ENCODE measurements around the gene E2F3.

The E2F3 gene

GRCh38 chr6:20402342-20403069 is 827 bp downstream of the E2F3 start:
- peak in 1 of 2 donors; percentile 31 for DNase-seq (ENCODE audit: low read depth in 2 of 2)

GRCh38 chr6:20403070-20403765 is 1.5 kb downstream of the E2F3 start:
- DNase-seq (ENCODE audit: low read depth in 2 of 2): peak; percentile 85 to 86

- peak; percentile 59 to 60 for DNase-seq (ENCODE audit: low read depth in 2 of 2)
These were observed 2.3 kb downstream of the E2F3 start for GRCh38 chr6:20403766-20404640.

GRCh38 chr6:20404641-20405032 is 3.0 kb downstream of the E2F3 start:
- DNase-seq (ENCODE audit: low read depth in 2 of 2): peak; percentile 35 to 52

GRCh38 chr6:20408851-20409250 is 7.2 kb downstream of the E2F3 start:
- no peak for DNase-seq (ENCODE audit: low read depth in 2 of 2)

GRCh38 chr6:20409427-20409971 is 7.8 kb downstream of the E2F3 start:
- DNase-seq (ENCODE audit: low read depth in 2 of 2): no peak

- no peak for DNase-seq (ENCODE audit: low read depth in 2 of 2)
These were observed 9.9 kb downstream of the E2F3 start for GRCh38 chr6:20411544-20411943.

- no peak for DNase-seq (ENCODE audit: low read depth in 2 of 2)
These were observed 10.4 kb downstream of the E2F3 start for GRCh38 chr6:20411953-20412681.

- no peak for DNase-seq (ENCODE audit: low read depth in 2 of 2)
These were observed 11.0 kb downstream of the E2F3 start for GRCh38 chr6:20412682-20413073.

GRCh38 chr6:20413826-20414225 is 12.1 kb downstream of the E2F3 start:
- no peak for DNase-seq (ENCODE audit: low read depth in 2 of 2)

- DNase-seq (ENCODE audit: low read depth in 2 of 2): no peak
These were observed 13.0 kb downstream of the E2F3 start for GRCh38 chr6:20414711-20415110.

- DNase-seq (ENCODE audit: low read depth in 2 of 2): no peak
These were observed 13.6 kb downstream of the E2F3 start for GRCh38 chr6:20415304-20415703.

- DNase-seq (ENCODE audit: low read depth in 2 of 2): no peak
These were observed 14.2 kb downstream of the E2F3 start for GRCh38 chr6:20415712-20416454.

- no peak for DNase-seq (ENCODE audit: low read depth in 2 of 2)
These were observed 15.1 kb downstream of the E2F3 start for GRCh38 chr6:20416567-20417345.

- DNase-seq (ENCODE audit: low read depth in 2 of 2): no peak
These were observed 16.1 kb downstream of the E2F3 start for GRCh38 chr6:20417819-20418218.

- DNase-seq (ENCODE audit: low read depth in 2 of 2): no peak
These were observed 24.8 kb downstream of the E2F3 start for GRCh38 chr6:20426177-20427082.

GRCh38 chr6:20427856-20428255 is 26.2 kb downstream of the E2F3 start:
- DNase-seq (ENCODE audit: low read depth in 2 of 2): no peak

GRCh38 chr6:20432692-20433091 is 31.0 kb downstream of the E2F3 start:
- no peak for DNase-seq (ENCODE audit: low read depth in 2 of 2)

GRCh38 chr6:20433321-20433720 is 31.6 kb downstream of the E2F3 start:
- no peak for DNase-seq (ENCODE audit: low read depth in 2 of 2)

Data from stimulated activated CD4-positive, alpha-beta T cell treated with anti-CD3 and anti-CD28 coated beads, Interleukin-15, amount 100 ng/mL, for 48 hours (primary cell).